Uterus (tissue), 4 donors: ENCODE results near the gene CKS1B. TPM values are rescaled to one million over a fixed set of nuclear protein-coding genes. Genes with fewer than 3 reads are reported as not detected.

Experiments used
- DNase-seq, 2 donors: peaks; one replicate each; pipeline ENCODE4 v3.0.0-alpha.2; 2019 to 2020
- H3K27ac ChIP-seq, 2 donors: fragments of 200-600 bp; sonication (generic); 1 replicate in 1 of 2; 2 replicates in 1 of 2; pipeline ENCODE4 v1.5.1; 2016 to 2018
- H3K27me3 ChIP-seq, 2 donors: fragments of 200-600 bp; sonication (generic); one replicate each; pipeline ENCODE4 v1.5.1; 2018 to 2019; ENCODE audit warnings: control low read depth in 1 of 2
- H3K36me3 ChIP-seq, 2 donors: fragments of 200-600 bp; sonication (generic); one replicate each; pipeline ENCODE4 v1.5.1; 2019; ENCODE audit warnings: control low read depth in 1 of 2
- H3K4me1 ChIP-seq, 2 donors: fragments of 200-600 bp; sonication (generic); one replicate each; pipeline ENCODE4 v1.5.1; 2018 to 2019; ENCODE audit warnings: control low read depth in 1 of 2
- H3K4me3 ChIP-seq, 2 donors: fragments of 200-600 bp; sonication (generic); 1 replicate in 1 of 2; 2 replicates in 1 of 2; pipeline ENCODE4 v1.5.1; 2018 to 2019; ENCODE audit warnings: mild to moderate bottlenecking in 1 of 2
- H3K9me3 ChIP-seq, 2 donors: fragments of 200-600 bp; sonication (generic); one replicate each; pipeline ENCODE4 v1.5.1; 2019; ENCODE audit warnings: control low read depth in 1 of 2
- CTCF ChIP-seq, 4 experiments: fragments of 200-600 bp in 2 of 4; fragments of 450-650 bp in 2 of 4; sonication (generic) in 2 of 4; IDR thresholded peaks; one replicate each; pipeline ENCODE4 v1.5.1; 2016 to 2019; ENCODE audit warnings: antibody characterized with exemption in 4 of 4, mild to moderate bottlenecking in 2 of 4, moderate library complexity in 1 of 4
- POLR2A ChIP-seq, 2 donors: fragments of 450-650 bp; IDR thresholded peaks; one replicate each; pipeline ENCODE4 v1.6.1; 2016; ENCODE audit warnings: antibody characterized with exemption in 2 of 2, mild to moderate bottlenecking in 1 of 2, moderate library complexity in 1 of 2
- intact Hi-C: fragments of 100-400 bp; cut with DNase I; formaldehyde crosslinking; loops from one replicate; pipeline ENCODE4 v1.15.1; 2023; ENCODE audit warnings: low total_unique reads
- total RNA-seq, 4 donors: library from RNA; depleted of rRNA in 3 of 4; stranded (reverse); fragments of >200 nt in 3 of 4; gene quantifications; one replicate each; pipeline versions ENCODE4 v1.1.0 to v1.2.4, GENCODE V29; 2014 to 2023
- donor health status: DM: yes; HTN: yes; CAD: no.

CKS1B gene
- total RNA-seq, 4 donors from 2014 or later, result 14.1 to 52.7 (median 22.8) TPM

GRCh38 chr1:154958036-154958435 is 16.4 kb upstream of the CKS1B start:
- TF ChIP-seq POLR2A (IDR thresholded peaks at IDR 0.05) (no peak), CTCF (IDR thresholded peaks at IDR 0.05) (no peak)
- H3K4me3 ChIP-seq, result no peak overlapping the region
- peaks cover 3 to 26% of the 10 kb centered on the region in 2 donors for H3K4me1 ChIP-seq
- H3K27me3 ChIP-seq, result no peaks in the 10 kb centered on the region
- DNase-seq, result no peak
- H3K36me3 ChIP-seq, result no peaks in the 10 kb centered on the region
- H3K27ac ChIP-seq, result no peak overlapping the region
- intact Hi-C loops, result no loop called here
- no peaks in the 10 kb centered on the region for H3K9me3 ChIP-seq

GRCh38 chr1:154958681-154959425 is 15.6 kb upstream of the CKS1B start:
- Histone ChIP-seq H3K9me3 (no peaks in the 10 kb centered on the region), H3K4me3 (no peak overlapping the region), H3K27ac (no peak overlapping the region), H3K27me3 (no peaks in the 10 kb centered on the region), H3K4me1 (peaks cover 3 to 20% of the 10 kb centered on the region in 2 donors), H3K36me3 (no peaks in the 10 kb centered on the region)
- no peak for DNase-seq
- TF ChIP-seq CTCF (IDR thresholded peaks at IDR 0.05), result no peak
- TF ChIP-seq POLR2A (IDR thresholded peaks at IDR 0.05), result no peak
- intact Hi-C loops, result no loop called here

GRCh38 chr1:154959426-154959780 is 15.1 kb upstream of the CKS1B start:
- Histone ChIP-seq H3K27me3 (no peaks in the 10 kb centered on the region), H3K27ac (no peak overlapping the region), H3K4me1 (peaks cover 3 to 18% of the 10 kb centered on the region in 2 donors), H3K36me3 (no peaks in the 10 kb centered on the region), H3K9me3 (no peaks in the 10 kb centered on the region), H3K4me3 (no peak overlapping the region)
- no peak for DNase-seq
- no peak for TF ChIP-seq POLR2A (IDR thresholded peaks at IDR 0.05)
- TF ChIP-seq CTCF (IDR thresholded peaks at IDR 0.05), result no peak
- intact Hi-C loops, result no loop called here

DNA sequence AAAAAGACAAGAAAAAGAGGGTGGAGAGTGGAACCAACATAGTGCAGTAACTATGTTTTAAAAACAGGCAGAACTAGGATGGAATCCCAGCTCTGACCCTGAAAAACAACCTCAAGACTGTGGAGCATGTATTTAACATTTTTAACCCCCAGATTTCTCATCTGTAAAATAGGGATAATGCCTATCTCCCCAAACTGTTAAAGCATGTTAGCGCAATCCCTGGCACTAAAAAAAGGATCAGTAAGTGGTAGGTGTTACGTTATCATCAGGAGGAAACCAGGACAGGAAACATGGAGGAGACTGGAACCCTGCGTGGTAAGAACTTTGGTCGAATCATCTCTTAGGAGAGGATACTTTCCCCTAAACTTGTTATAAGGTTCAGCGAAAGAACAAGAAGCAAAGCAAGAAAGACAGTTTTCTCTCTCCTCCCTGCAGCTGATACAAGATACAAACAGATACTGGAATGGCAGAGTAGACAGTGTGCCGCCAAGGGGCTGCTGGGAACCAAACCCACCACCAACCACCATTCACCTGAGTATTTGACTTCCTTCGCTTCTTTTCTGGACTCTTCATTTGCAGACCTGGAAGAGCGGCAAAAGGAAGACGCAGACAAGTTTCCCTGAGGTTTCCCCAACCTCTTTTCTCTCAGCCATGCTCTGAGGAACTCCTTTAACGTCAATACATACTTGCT is 13.9 kb upstream of the CKS1B start:
- Histone ChIP-seq H3K9me3 (no peaks in the 10 kb centered on the region), H3K36me3 (no peaks in the 10 kb centered on the region), H3K4me1 (peaks cover 0 to 12% of the 10 kb centered on the region in 2 donors), H3K27me3 (no peaks in the 10 kb centered on the region), H3K27ac (peak overlapping the region; percentile 98), H3K4me3 (peak overlapping the region; percentile 62 to 91)
- intact Hi-C loops, result loop anchor here (5.0 kb wide), 1 partner anchor 52 kb away; no protein-coding TSS in a partner anchor
- TF ChIP-seq CTCF (IDR thresholded peaks at IDR 0.05) (no peak), POLR2A (IDR thresholded peaks at IDR 0.05) (no peak)
- DNase-seq, result no peak
